GM10266 (cell line): ENCODE data around the gene TMEM165.

Experiments
- DNase-seq: peaks from one replicate; pipeline ENCODE4 v3.0.0; 2012; ENCODE audit errors: extremely low spot score
- TF ChIP-seq, protein P1 (sequence below): IDR thresholded peaks from 2 replicates; pipeline ENCODE4 v1.5.1; 2012; ENCODE audit warnings: mild to moderate bottlenecking, low read depth; ENCODE audit not compliant: control insufficient read depth, insufficient read depth; ENCODE audit errors: missing control alignments

The TMEM165 gene

DNA sequence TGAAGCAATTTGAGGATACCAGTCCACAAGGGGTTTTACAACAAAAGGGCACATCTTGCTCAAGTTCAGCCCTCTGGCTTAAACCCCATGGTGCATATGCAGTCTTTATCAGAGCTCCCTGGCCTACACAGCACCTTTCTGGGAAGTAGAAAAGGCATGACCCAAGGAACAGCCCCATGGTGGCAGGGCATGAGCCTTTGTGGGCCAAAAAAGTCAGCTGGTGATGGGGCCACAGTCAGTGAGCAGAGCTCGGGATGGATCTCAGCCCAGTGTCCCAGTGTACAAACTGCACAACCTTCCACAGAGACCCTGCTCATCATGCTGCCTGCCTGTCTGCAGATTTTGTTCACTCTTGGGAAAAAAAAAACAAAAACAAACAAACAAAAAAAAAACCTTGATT is 22.3 kb upstream of the TMEM165 start:
- DNase-seq: no peak
- TF ChIP-seq, protein P1, sequence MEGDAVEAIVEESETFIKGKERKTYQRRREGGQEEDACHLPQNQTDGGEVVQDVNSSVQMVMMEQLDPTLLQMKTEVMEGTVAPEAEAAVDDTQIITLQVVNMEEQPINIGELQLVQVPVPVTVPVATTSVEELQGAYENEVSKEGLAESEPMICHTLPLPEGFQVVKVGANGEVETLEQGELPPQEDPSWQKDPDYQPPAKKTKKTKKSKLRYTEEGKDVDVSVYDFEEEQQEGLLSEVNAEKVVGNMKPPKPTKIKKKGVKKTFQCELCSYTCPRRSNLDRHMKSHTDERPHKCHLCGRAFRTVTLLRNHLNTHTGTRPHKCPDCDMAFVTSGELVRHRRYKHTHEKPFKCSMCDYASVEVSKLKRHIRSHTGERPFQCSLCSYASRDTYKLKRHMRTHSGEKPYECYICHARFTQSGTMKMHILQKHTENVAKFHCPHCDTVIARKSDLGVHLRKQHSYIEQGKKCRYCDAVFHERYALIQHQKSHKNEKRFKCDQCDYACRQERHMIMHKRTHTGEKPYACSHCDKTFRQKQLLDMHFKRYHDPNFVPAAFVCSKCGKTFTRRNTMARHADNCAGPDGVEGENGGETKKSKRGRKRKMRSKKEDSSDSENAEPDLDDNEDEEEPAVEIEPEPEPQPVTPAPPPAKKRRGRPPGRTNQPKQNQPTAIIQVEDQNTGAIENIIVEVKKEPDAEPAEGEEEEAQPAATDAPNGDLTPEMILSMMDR: no peak

DNA sequence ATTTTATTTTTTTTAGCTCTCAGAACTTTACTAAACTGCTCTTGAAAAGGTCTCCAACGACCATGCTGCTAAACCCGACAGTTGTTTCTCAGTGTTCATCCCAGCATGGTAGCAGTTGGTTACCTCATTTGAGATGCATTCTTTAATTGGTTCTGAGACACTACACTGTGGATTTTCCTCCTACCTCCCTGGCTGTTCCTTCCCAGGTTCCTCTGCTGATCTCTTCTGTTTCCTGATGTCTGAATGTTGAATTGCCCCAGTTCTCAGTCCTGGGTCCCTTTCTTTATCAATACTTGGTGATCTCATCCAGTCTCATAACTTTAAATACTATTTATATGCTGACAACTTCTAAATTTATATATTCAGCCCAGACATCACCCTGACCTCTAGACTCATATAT is 19.1 kb upstream of the TMEM165 start:
- no peak for DNase-seq
- TF ChIP-seq, protein P1: no peak

DNA sequence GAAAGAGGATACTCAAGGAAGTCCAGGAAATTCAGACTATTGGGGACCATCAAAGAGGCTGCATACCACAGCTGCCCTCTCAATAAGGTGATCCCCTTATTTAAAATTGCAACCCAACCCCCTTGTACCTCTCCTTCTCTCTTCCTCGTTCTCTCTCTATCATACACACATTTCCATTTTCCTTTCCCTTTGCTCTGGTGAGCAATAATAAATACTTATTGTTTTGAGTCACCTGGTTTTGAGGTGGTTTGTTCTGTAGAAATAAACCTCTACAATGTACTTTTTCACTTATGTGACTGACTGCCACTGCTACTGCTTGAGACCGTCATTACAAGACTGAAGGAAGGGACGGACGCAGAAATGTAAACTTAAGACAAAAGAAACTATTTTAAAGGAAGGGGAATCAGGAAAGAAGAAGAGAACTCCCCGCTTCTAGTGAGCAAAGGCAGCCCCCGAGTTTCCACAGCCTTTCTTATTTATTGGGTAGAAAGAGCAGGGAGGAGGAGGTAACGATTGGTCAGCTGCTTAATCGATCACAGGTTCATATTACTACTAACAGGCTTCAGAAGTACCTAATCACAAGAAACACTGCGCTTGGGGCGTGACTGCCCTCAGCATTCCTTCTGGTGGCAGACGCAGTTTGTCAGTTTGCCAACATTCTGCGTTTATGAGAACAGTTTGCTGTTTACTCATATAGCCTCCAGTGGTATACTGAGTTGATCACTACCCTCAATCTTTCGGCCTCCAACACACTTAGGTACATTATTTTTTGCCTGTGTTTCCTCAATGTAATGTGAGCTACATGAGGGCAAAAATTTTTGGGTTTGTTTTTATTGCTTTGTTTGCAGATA is 16.9 kb upstream of the TMEM165 start:
- DNase-seq: no peak

DNA sequence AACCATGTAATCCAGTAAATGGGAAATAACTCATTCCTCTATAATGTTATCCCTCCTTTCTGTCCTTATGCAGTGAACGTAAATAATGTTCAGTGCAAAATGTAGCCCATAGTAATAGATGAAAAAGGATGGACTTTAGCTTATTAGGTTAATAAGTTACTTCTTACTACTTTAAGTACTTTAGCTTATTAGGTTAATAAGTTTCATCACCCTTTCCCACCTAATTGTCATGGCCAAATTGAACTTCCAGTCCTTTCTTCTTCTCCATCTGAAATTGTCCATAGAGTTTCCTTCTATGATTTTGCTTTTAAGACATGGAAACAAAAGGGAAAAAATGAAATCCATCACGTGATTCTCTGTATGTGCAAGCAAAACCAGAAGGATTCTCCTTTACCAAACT is 15.2 kb upstream of the TMEM165 start:
- TF ChIP-seq, protein P1: no peak
- DNase-seq: no peak

More for the DNA sequence above, 16.9 kb upstream of the TMEM165 start:
- TF ChIP-seq, protein P1: no peak

DNA sequence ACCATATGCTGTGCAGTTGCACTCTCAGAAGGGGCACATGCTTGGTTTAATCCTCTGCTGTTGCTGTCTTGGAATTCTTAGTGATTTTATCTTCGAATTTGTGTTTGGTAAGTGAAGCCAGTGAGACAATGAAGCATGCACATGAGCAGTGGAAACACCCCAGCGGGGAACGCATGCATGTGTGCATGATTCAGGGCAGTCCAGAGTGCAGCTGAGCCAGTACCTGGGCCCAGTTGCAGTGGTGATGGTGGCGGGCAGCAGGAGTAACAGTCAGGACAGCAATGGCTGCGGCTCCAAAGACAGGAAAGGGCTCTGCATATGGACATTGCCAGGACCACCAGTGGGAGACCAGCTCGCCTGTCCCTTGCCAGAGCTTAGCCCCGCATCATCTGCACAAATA is 14.3 kb upstream of the TMEM165 start:
- TF ChIP-seq, protein P1: no peak

DNA sequence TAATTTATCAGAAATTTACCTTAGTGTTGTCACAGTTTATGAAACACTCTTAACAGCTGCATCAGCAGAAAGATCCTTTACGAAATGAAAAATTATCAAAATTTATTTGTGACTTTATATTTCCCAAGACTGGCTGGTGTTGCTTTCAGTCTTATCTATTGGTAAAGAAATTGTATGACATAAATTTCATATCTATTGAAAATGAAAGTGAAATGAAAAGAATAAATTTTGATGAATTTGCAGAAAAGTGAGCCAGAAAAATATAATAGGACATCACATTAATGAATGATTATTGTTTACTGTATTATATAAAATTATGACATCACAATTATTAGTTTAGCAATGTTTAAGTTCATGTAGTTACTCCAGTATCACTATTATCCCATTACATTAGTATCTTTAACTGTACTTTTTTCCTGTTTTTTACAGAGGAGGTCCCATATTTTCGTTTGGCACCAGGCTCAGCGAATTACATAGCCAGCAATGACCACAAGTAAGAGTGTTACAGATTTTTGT is 13.2 kb upstream of the TMEM165 start:
- TF ChIP-seq, protein P1: no peak
- no peak for DNase-seq

More for the DNA sequence above, 14.3 kb upstream of the TMEM165 start:
- no peak for DNase-seq

DNA sequence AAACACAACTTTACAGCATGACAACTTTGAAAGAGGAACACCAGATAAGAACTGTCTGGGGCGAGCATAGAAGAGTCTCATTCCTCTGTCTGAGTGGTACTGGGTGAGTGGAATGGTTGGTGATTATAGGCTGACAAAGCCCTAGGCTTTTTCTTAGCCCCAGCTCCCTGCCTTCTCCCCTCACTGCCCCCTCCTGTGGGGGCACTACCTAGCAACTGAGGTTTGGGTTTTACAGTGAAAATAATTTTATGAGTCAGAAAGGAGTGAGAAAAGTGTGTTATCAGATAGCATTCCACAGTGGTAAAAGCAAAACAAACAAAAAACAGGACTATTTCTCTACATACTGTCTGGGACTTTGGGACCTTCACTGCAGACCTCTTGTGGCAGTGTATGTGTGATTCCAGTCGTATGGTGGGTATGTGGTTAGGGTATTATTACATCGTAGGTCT is 10.5 kb upstream of the TMEM165 start:
- TF ChIP-seq, protein P1: no peak
- no peak for DNase-seq
